Cardiac septum (tissue), 1 donor: Measurements from ENCODE around the gene GNAS. TPM values are rescaled to one million over a fixed set of nuclear protein-coding genes. Genes with fewer than 3 reads are reported as not detected.

ENCODE experiments used
- DNase-seq: peaks from one replicate; pipeline ENCODE4 v3.0.0-alpha.2; 2020; ENCODE audit warnings: low spot score
- intact Hi-C: fragments of 100-400 bp; cut with DNase I; formaldehyde crosslinking; loops from one replicate; pipeline ENCODE4 v1.14.0; 2022
- total RNA-seq: library from RNA; stranded (reverse); fragmentation: NEBNext Ultra II Directional; extraction: Animal tissue kit (Norgen Biotek cat#: 25700); gene quantifications from one replicate; pipeline ENCODE4 v1.2.1, GENCODE V29; 2021
- donor health status: DM: no; HTN: no; CAD: no.

The GNAS gene
- total RNA-seq, 1 donor from 2014 or later, result 1,579 TPM

DNA sequence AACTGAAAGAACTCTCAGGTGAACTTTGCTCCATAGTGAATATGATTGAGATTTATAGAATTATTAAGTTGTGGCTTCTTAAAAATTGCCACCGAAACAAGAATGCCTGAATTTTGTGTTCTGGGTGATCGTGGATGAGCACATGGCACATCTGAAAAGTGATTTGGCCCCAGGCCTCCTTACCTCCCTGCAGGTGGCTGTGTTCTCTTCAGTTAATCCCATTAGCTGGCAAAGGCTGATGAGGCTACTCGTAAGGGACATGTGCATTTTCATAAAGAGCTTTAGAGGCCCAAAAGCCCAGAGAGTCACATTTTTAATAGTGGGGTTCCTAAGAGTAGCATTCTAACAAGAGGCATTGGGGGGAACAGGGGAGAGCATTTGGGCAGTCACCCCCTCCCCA is 22.6 kb downstream of the GNAS start:
- intact Hi-C loops, result no loop called here
- DNase-seq, result no peak

DNA sequence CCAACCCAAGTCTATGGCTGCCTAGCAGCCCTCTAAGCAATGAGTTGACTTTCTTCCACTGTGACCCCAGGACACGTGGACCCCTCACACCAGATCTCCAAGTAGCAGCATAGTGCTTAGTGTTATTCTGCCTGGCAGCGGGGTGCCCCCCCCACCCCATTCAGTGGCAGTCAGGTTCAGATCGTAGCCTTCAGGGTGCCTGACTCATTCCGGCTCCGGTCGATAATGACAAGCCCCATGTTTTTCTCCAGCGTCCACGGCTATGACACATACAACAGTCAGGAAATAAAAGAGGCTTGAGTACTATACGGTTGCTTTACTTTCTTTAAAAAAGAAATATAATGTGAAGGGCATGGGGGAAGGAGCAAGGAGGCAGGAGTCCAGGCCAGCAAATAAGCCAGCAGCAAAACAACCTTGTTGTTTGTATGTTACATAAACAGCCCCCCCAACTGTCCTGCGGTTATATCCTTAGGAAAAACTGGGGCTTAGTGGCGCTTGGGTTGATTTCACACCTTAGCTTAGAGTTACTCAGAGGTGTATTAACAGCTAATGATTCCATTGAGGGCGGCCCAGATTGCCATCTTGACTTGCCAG is 23.1 kb downstream of the GNAS start:
- intact Hi-C loops, result no loop called here
- DNase-seq, result no peak

GRCh38 chr20:58876437-58876836 is 23.9 kb downstream of the GNAS start:
- intact Hi-C loops, result no loop called here
- no peak for DNase-seq

- intact Hi-C loops, result no loop called here
- no peak for DNase-seq
Observed at GRCh38 chr20:58877050-58877975, 24.8 kb downstream of the GNAS start.

- intact Hi-C loops, result no loop called here
- DNase-seq, result no peak
Observed at GRCh38 chr20:58877976-58878360, 25.5 kb downstream of the GNAS start.

- DNase-seq, result no peak
- intact Hi-C loops, result no loop called here
Observed at GRCh38 chr20:58878399-58878798, 25.9 kb downstream of the GNAS start.

- no peak for DNase-seq
- intact Hi-C loops, result no loop called here
Observed at GRCh38 chr20:58880441-58880840, 27.9 kb downstream of the GNAS start.

GRCh38 chr20:58880994-58881752 is 28.7 kb downstream of the GNAS start:
- no peak for DNase-seq
- intact Hi-C loops, result no loop called here

DNA sequence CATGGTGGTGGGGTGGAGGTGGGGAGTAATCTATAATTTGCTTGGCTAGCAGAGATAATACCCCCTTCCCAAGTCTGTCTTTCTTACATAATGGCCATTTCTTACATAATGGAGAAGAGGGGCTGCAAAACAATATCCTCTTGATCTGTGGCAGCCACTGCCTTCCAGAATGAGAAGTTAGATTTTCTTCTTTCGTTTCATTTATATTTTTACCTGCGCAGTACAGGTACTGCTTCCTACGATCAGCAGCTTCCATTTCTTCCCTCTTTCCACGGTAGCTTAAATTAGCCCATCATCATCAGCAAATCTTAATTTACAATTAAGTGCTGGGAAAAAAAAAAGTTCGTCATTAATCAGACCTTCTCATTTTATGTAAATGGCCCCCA is 30.2 kb downstream of the GNAS start:
- no peak for DNase-seq
- intact Hi-C loops, result no loop called here

DNA sequence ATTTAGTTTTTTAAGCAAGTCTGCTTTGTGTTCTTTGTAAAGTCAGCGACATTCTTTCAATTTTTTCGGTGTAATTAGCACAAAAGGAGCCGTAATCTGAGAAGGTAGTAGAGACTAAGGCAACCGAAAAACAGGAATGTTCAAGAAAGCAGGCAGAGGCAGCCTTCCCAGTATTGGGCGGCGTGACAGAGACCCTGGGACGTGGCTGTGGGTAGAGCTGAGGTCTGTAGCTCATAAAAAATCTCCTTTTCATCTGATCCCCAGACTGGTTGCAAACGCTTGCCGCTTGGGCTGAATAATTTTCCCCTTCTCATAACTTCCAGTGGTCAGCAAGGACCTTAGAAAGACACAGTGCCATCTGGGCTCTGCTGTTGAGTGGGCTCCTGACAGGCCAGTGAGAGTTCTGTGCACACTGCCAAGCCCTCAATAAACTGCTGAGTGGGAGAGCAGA is 30.8 kb downstream of the GNAS start:
- DNase-seq, result no peak
- intact Hi-C loops, result no loop called here

- intact Hi-C loops, result no loop called here
- no peak for DNase-seq
Observed at GRCh38 chr20:58884966-58885365, 32.5 kb downstream of the GNAS start.

- no peak for DNase-seq
- intact Hi-C loops, result no loop called here
Observed at GRCh38 chr20:58886546-58886945, 34.0 kb downstream of the GNAS start.

DNA sequence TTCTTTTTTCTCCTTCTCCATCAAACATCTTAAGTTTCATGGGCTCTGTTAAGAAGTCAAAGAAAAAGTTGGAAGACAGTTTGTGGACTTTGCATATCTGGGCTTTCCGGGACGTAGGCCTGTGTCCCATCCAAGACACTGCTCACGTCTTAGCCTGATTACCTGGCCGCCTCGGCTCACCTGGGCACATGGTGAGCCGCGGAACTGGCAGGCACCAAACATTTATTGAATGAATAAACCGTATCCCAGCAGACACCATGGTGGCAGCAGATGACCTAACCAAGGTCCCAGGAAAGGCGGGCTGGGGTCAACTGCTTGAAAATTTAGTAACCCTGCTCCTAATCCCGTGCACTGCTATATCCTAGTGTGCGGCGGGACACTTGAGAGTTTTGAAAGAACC is 35.6 kb downstream of the GNAS start:
- intact Hi-C loops, result no loop called here
- no peak for DNase-seq

- peak; percentile 91 for DNase-seq
- intact Hi-C loops, result no loop called here
Observed at GRCh38 chr20:58888521-58889333, 36.2 kb downstream of the GNAS start.

DNA sequence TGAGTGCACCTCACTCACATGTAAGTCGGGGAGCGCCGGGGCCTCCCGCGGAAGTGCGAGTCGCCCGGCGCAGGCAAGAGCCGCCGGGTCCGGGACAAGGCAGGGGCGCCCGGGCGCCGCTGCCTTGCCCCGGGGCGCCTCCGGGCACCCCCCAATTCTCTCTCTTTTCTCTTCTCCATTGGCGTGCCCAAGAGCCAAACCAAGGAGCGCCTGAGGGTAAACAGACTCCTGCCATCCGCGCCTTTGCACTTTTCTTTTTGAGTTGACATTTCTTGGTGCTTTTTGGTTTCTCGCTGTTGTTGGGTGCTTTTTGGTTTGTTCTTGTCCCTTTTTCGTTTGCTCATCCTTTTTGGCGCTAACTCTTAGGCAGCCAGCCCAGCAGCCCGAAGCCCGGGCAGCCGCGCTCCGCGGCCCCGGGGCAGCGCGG is 36.8 kb downstream of the GNAS start:
- DNase-seq, result no peak
- intact Hi-C loops, result no loop called here

- DNase-seq, result no peak
- intact Hi-C loops, result loop anchor here (2.0 to 10.0 kb wide), 2 partner anchors 115 to 153 kb away; partner anchors contain the start of genes CTSZ and PRELID3B
Observed at GRCh38 chr20:58889798-58890517, 37.4 kb downstream of the GNAS start.

- peak; percentile 88 for DNase-seq
- intact Hi-C loops, result loop anchor here (2.0 to 10.0 kb wide), 2 partner anchors 114 to 152 kb away; partner anchors contain the start of genes CTSZ and PRELID3B
Observed at GRCh38 chr20:58890518-58891085, 38.1 kb downstream of the GNAS start.

GRCh38 chr20:58891086-58891717 is 38.7 kb downstream of the GNAS start:
- intact Hi-C loops, result loop anchor here (2.0 to 10.0 kb wide), 2 partner anchors 114 to 152 kb away; partner anchors contain the start of genes CTSZ and PRELID3B
- peak; percentile 91 for DNase-seq
